IMR-90 (cell line): Measurements from ENCODE around the gene GABBR1. TPM values are rescaled to one million over a fixed set of nuclear protein-coding genes. Genes with fewer than 3 reads are reported as not detected.

Experiments
- ATAC-seq: fragments of 200-7000 bp; cut with Tn5 transposase; 2 replicates; pipeline ENCODE4 v1.9.1; 2020; ENCODE audit warnings: low read depth, mild to moderate bottlenecking, moderate library complexity
- BruUV-seq: library from RNA; stranded (reverse); fragments of 400-500 nt; replicated peaks from 2 replicates; lab custom pipeline; 2021; lab: Mats Ljungman, UMichigan
- CTCF ChIA-PET: fragments of 300-600 bp; formaldehyde crosslinking; extraction: SDS; loops from one replicate; lab custom pipeline; 2021; ENCODE audit warnings: antibody characterized with exemption; lab: Yijun Ruan, JAX
- POLR2A ChIA-PET: fragments of 300-600 bp; sonication (Branson Sonifier 250); formaldehyde crosslinking; loops from one replicate; lab custom pipeline; 2022; ENCODE audit warnings: antibody characterized with exemption; ENCODE audit not compliant: unreplicated experiment; lab: Charles Lee
- DNase-seq: peaks from one replicate; pipeline ENCODE4 v3.0.0; 2013
- H2AFZ ChIP-seq: replicated peaks from 2 replicates; pipeline ENCODE3; 2013; ENCODE audit warnings: low read length, mild to moderate bottlenecking; ENCODE audit not compliant: poor library complexity
- H2AK5ac ChIP-seq: 2 replicates; pipeline ENCODE4 v1.6.1; 2013; ENCODE audit warnings: low read depth, low read length, inconsistent platforms
- H2AK9ac ChIP-seq: replicated peaks from 2 replicates; pipeline ENCODE3; 2013; ENCODE audit warnings: mild to moderate bottlenecking, low read depth, low read length, moderate library complexity; ENCODE audit not compliant: poor library complexity
- H2BK120ac ChIP-seq: 2 replicates; pipeline ENCODE4 v1.6.1; 2013; ENCODE audit warnings: low read depth, low read length, inconsistent platforms
- H2BK15ac ChIP-seq: 3 replicates; pipeline ENCODE4 v1.6.1; 2013; ENCODE audit warnings: low read depth, low read length, inconsistent platforms
- H2BK20ac ChIP-seq: 2 replicates; pipeline ENCODE4 v1.6.1; 2013; ENCODE audit warnings: low read depth, mild to moderate bottlenecking, inconsistent platforms, low read length, moderate library complexity
- H2BK5ac ChIP-seq: 2 replicates; pipeline ENCODE4 v1.6.1; 2013; ENCODE audit warnings: mild to moderate bottlenecking, low read depth, low read length, inconsistent platforms; ENCODE audit not compliant: poor library complexity, severe bottlenecking
- H3K14ac ChIP-seq: replicated peaks from 2 replicates; pipeline ENCODE4 v1.6.1; 2013; ENCODE audit warnings: low read depth, low read length, inconsistent platforms
- H3K18ac ChIP-seq: 2 replicates; pipeline ENCODE4 v1.6.1; 2013; ENCODE audit warnings: low read depth, low read length, control low read depth
- H3K23ac ChIP-seq: 2 replicates; pipeline ENCODE4 v1.6.1; 2013; ENCODE audit warnings: low read depth, low read length, inconsistent platforms
- H3K27ac ChIP-seq: 2 replicates; pipeline ENCODE4 v1.5.1; 2013; ENCODE audit warnings: mild to moderate bottlenecking, control low read depth, low read length; ENCODE audit not compliant: insufficient read depth
- H3K27me3 ChIP-seq: 2 replicates; pipeline ENCODE4 v1.6.1; 2013; ENCODE audit warnings: low read length; ENCODE audit not compliant: control insufficient read depth, insufficient read depth
- H3K36me3 ChIP-seq: 2 replicates; pipeline ENCODE4 v1.6.1; 2013; ENCODE audit warnings: low read length, mixed read lengths; ENCODE audit not compliant: control insufficient read depth, insufficient read depth
- H3K4ac ChIP-seq: 2 replicates; pipeline ENCODE4 v1.6.1; 2013; ENCODE audit warnings: low read depth, low read length, inconsistent platforms
- H3K4me1 ChIP-seq: 2 replicates; pipeline ENCODE4 v1.6.1; 2013; ENCODE audit warnings: low read length, mixed read lengths; ENCODE audit not compliant: control insufficient read depth, insufficient read depth
- H3K4me2 ChIP-seq: 2 replicates; pipeline ENCODE4 v1.6.1; 2013; ENCODE audit warnings: low read depth, mild to moderate bottlenecking, control low read depth, low read length, moderate library complexity
- H3K4me3 ChIP-seq: 2 replicates; pipeline ENCODE4 v1.5.1; 2013; ENCODE audit warnings: low read depth, mild to moderate bottlenecking, control low read depth, low read length, moderate library complexity; ENCODE audit not compliant: insufficient read depth
- H3K56ac ChIP-seq: 2 replicates; pipeline ENCODE4 v1.6.1; 2013; ENCODE audit warnings: low read length, inconsistent platforms; ENCODE audit not compliant: insufficient read depth; ENCODE audit errors: extremely low read depth
- H3K79me1 ChIP-seq, 2 experiments: 2 replicates each; pipeline ENCODE4 v1.6.1; 2013; ENCODE audit warnings: low read length in 2 of 2, inconsistent platforms in 1 of 2, low read depth in 1 of 2
- H3K9ac ChIP-seq: 2 replicates; pipeline ENCODE4 v1.6.1; 2013; ENCODE audit warnings: low read depth, low read length, control low read depth
- H3K9me1 ChIP-seq: 2 replicates; pipeline ENCODE4 v1.6.1; 2013; ENCODE audit warnings: low read length, inconsistent platforms; ENCODE audit not compliant: insufficient read depth
- H3K9me3 ChIP-seq: 2 replicates; pipeline ENCODE4 v1.6.1; 2013; ENCODE audit warnings: low read length; ENCODE audit not compliant: control insufficient read depth, insufficient read depth
- H4K20me1 ChIP-seq: 2 replicates; pipeline ENCODE4 v1.6.1; 2013; ENCODE audit warnings: low read length, inconsistent platforms; ENCODE audit not compliant: insufficient read depth
- H4K5ac ChIP-seq: 2 replicates; pipeline ENCODE4 v1.6.1; 2013; ENCODE audit warnings: mild to moderate bottlenecking, low read depth, low read length, control low read depth
- H4K8ac ChIP-seq, 2 experiments: 2 replicates each; pipeline ENCODE4 v1.6.1; 2013; ENCODE audit warnings: low read depth in 2 of 2, low read length in 2 of 2, control low read depth in 1 of 2, inconsistent platforms in 1 of 2
- H4K91ac ChIP-seq: 2 replicates; pipeline ENCODE4 v1.6.1; 2013; ENCODE audit warnings: low read depth, low read length, inconsistent platforms; ENCODE audit not compliant: insufficient read depth
- BHLHE40 ChIP-seq: fragments of 150-350 bp; IDR thresholded peaks from 2 replicates; pipeline ENCODE4 v1.6.1; 2016; ENCODE audit warnings: mild to moderate bottlenecking, low read depth, low read length
- RCOR1 ChIP-seq: IDR thresholded peaks from 2 replicates; pipeline ENCODE4 v1.6.1; 2012; ENCODE audit warnings: mild to moderate bottlenecking, low read length, improper control_type of control experiment; ENCODE audit not compliant: insufficient replicate concordance
- WGBS, 2 experiments: methylation state at CpG; one replicate each; pipeline versions ENCODE4 v1.1.5 to v1.1.7; 2013; ENCODE audit warnings: missing lambda C conversion rate in 2 of 2; ENCODE audit not compliant: insufficient read length in 1 of 2; ENCODE audit errors: extremely low coverage in 2 of 2; 5-methylcytosine and 5-hydroxymethylcytosine counted together
- dilution Hi-C: fragments of 300-500 bp; cut with HindIII; formaldehyde crosslinking; loops from one replicate; pipeline ENCODE4 v1.14.3; 2018; ENCODE audit warnings: low sequenced_read_pairs; ENCODE audit not compliant: unreplicated experiment
- in situ Hi-C: fragments of 300-500 bp; cut with MboI; formaldehyde crosslinking; loops from 3 replicates; pipeline ENCODE4 v1.14.3; 2019; ENCODE audit warnings: low sequenced_read_pairs, inconsistent platforms, mixed read lengths
- intact Hi-C: fragments of 100-400 bp; cut with micrococcal nuclease; formaldehyde crosslinking; loops from 2 replicates; pipeline ENCODE4 v1.10.0; 2022
- polyA plus RNA-seq, 3 experiments: library from polyadenylated mRNA; depleted of rRNA; stranded (reverse); fragments of >200 nt; gene quantifications; 2 replicates each; pipeline ENCODE4 v1.2.3, GENCODE V29; 2012; ENCODE audit warnings: low replicate concordance in 1 of 3
- total RNA-seq: library from RNA; depleted of rRNA; stranded (reverse); fragments of >200 nt; gene quantifications from 2 replicates; pipeline ENCODE4 v1.2.3, GENCODE V29; 2012

Gene GABBR1
- total and polyA plus RNA-seq, 2 of the 4 experiments (the other 2 are of a cell fraction) = 5.9 to 31.5 TPM

- ATAC-seq = no peak
- H2BK5ac ChIP-seq = no peak overlapping the region
- no peaks in the 10 kb centered on the region for H3K4me1 ChIP-seq
- in situ Hi-C loops = no loop called here
- no peak overlapping the region for H2AK9ac ChIP-seq
- no peaks in the 10 kb centered on the region for H3K27me3 ChIP-seq
- no peak overlapping the region for H3K4me2 ChIP-seq
- no TSS peak for BruUV-seq
- H4K5ac ChIP-seq = no peak overlapping the region
- H4K8ac ChIP-seq = no peak overlapping the region
- no peak overlapping the region for H3K27ac ChIP-seq
- H3K23ac ChIP-seq = no peak overlapping the region
- POLR2A ChIA-PET = no interaction called here
- H4K91ac ChIP-seq = no peak overlapping the region
- H2BK120ac ChIP-seq = no peak overlapping the region
- no peak for TF ChIP-seq BHLHE40
- TF ChIP-seq RCOR1 = no peak
- H3K14ac ChIP-seq = no peak overlapping the region
- no CpG with 5 or more reads among the region's 2 CpGs for WGBS, 2 experiments
- no peaks in the 10 kb centered on the region for H3K9me1 ChIP-seq
- H3K4me3 ChIP-seq = no peak overlapping the region
- DNase-seq = no peak
- peaks cover 3% of the 10 kb centered on the region; the same call in 1 of the 2 replicates for H3K9me3 ChIP-seq
- no peak overlapping the region for H2BK20ac ChIP-seq
- dilution Hi-C loops = no loop called here
- no peak overlapping the region for H2BK15ac ChIP-seq
- H2AK5ac ChIP-seq = no peak overlapping the region
- H3K18ac ChIP-seq = no peak overlapping the region
- H3K9ac ChIP-seq = no peak overlapping the region
- H3K56ac ChIP-seq = no peak overlapping the region
- intact Hi-C loops = no loop called here
- CTCF ChIA-PET = no interaction called here
- H3K79me1 ChIP-seq = no peaks in the 10 kb centered on the region
- no peaks in the 10 kb centered on the region for H3K36me3 ChIP-seq
- H3K4ac ChIP-seq = no peak overlapping the region
- H2AFZ ChIP-seq = no peak overlapping the region
- H4K20me1 ChIP-seq = no peaks in the 10 kb centered on the region
These were observed 105.4 kb downstream of the GABBR1 start for GRCh38 chr6:29527564-29527963.
